HepG2 (cell line): ENCODE measurements around the gene GPR152. TPM values are rescaled to one million over a fixed set of nuclear protein-coding genes. Genes with fewer than 3 reads are reported as not detected.

Experiments
- AKAP8 ChIP-seq: sonication (generic); formaldehyde crosslinking; IDR thresholded peaks from 2 replicates; pipeline ENCODE4 v1.5.1; 2020; ENCODE audit warnings: mild to moderate bottlenecking, missing genetic modification reagents
- SCMH1 ChIP-seq: sonication (generic); formaldehyde crosslinking; IDR thresholded peaks from 2 replicates; pipeline ENCODE4 v1.9.0; 2021; ENCODE audit warnings: missing genetic modification reagents, mild to moderate bottlenecking, borderline replicate concordance
- SRY ChIP-seq: sonication (generic); formaldehyde crosslinking; IDR thresholded peaks from 2 replicates; pipeline ENCODE4 v1.8.0; 2022; ENCODE audit warnings: mild to moderate bottlenecking, missing genetic modification reagents
- SUZ12 ChIP-seq: fragments of 150-350 bp; IDR thresholded peaks from 2 replicates; pipeline ENCODE4 v1.6.1; 2014; ENCODE audit warnings: low read depth, low read length
- TP53 ChIP-seq: sonication (generic); formaldehyde crosslinking; conservative IDR thresholded peaks from 2 replicates; pipeline ENCODE4 v1.4.0; 2020; ENCODE audit warnings: missing genetic modification reagents
- ZNF260 ChIP-seq: sonication (generic); formaldehyde crosslinking; IDR thresholded peaks from 2 replicates; pipeline ENCODE4 v1.4.0; 2020; ENCODE audit warnings: missing genetic modification reagents, low read depth, mild to moderate bottlenecking, borderline replicate concordance
- ZNF331 ChIP-seq: sonication (generic); formaldehyde crosslinking; IDR thresholded peaks from 2 replicates; pipeline ENCODE4 v1.4.0; 2020; ENCODE audit warnings: missing genetic modification reagents
- ZNF547 ChIP-seq: sonication (generic); formaldehyde crosslinking; IDR thresholded peaks from 2 replicates; pipeline ENCODE4 v1.5.1; 2020; ENCODE audit warnings: mild to moderate bottlenecking, missing genetic modification reagents
- ZNF558 ChIP-seq: sonication (generic); formaldehyde crosslinking; IDR thresholded peaks from 2 replicates; pipeline ENCODE4 v1.9.0; 2022; ENCODE audit warnings: mild to moderate bottlenecking, missing genetic modification reagents, borderline replicate concordance
- ZNF747 ChIP-seq: sonication (generic); formaldehyde crosslinking; IDR thresholded peaks from 2 replicates; pipeline ENCODE4 v1.8.1; 2023; ENCODE audit warnings: missing genetic modification reagents, mild to moderate bottlenecking, borderline replicate concordance
- polyA plus RNA-seq, 8 experiments: library from polyadenylated mRNA; depleted of rRNA in 3 of 8; stranded (reverse) in 7 of 8; unstranded in 1 of 8; fragments of >200 nt; fragmentation: Illumina TruSeq in 4 of 8; extraction: Trizol in 4 of 8; gene quantifications; 2 replicates each; pipeline versions ENCODE4 v1.2.1 to v1.2.3, GENCODE V29; 2011 to 2016; ENCODE audit warnings: low read depth in 4 of 8, missing spikeins in 1 of 8, mixed read lengths in 1 of 8; ENCODE audit not compliant: insufficient read depth in 1 of 8
- total RNA-seq, 5 experiments: library from RNA; depleted of rRNA; stranded (reverse); fragments of >200 nt; fragmentation: Illumina TruSeq; extraction: Trizol; gene quantifications; 2 replicates each; pipeline ENCODE4 v1.2.3, GENCODE V29; 2016; ENCODE audit warnings: low read depth in 1 of 5
- TF ChIP-seq, protein P1 (sequence below): sonication (generic); formaldehyde crosslinking; IDR thresholded peaks from 2 replicates; pipeline ENCODE4 v1.4.0; 2020; ENCODE audit warnings: low read depth, missing genetic modification reagents
- TF ChIP-seq, protein P2 (sequence below): IDR thresholded peaks from 2 replicates; pipeline ENCODE4 v1.6.1; 2016
- TF ChIP-seq, protein P3 (sequence below): sonication (generic); formaldehyde crosslinking; IDR thresholded peaks from 2 replicates; pipeline ENCODE4 v1.4.0; 2020; ENCODE audit warnings: missing genetic modification reagents, mild to moderate bottlenecking, borderline replicate concordance
- TF ChIP-seq, protein P4 (sequence below): sonication (generic); formaldehyde crosslinking; IDR thresholded peaks from 2 replicates; pipeline ENCODE4 v1.4.0; 2020; ENCODE audit warnings: missing genetic modification reagents
- TF ChIP-seq, protein P5 (sequence below): IDR thresholded peaks from 2 replicates; pipeline ENCODE4 v1.6.1; 2016; ENCODE audit warnings: mild to moderate bottlenecking, missing biosample characterization, missing genetic modification reagents

Gene GPR152
- total and polyA plus RNA-seq, 2 of the 13 experiments (the other 11 are each of a cell fraction or from before 2014, with no cell fraction given) = not detected

DNA sequence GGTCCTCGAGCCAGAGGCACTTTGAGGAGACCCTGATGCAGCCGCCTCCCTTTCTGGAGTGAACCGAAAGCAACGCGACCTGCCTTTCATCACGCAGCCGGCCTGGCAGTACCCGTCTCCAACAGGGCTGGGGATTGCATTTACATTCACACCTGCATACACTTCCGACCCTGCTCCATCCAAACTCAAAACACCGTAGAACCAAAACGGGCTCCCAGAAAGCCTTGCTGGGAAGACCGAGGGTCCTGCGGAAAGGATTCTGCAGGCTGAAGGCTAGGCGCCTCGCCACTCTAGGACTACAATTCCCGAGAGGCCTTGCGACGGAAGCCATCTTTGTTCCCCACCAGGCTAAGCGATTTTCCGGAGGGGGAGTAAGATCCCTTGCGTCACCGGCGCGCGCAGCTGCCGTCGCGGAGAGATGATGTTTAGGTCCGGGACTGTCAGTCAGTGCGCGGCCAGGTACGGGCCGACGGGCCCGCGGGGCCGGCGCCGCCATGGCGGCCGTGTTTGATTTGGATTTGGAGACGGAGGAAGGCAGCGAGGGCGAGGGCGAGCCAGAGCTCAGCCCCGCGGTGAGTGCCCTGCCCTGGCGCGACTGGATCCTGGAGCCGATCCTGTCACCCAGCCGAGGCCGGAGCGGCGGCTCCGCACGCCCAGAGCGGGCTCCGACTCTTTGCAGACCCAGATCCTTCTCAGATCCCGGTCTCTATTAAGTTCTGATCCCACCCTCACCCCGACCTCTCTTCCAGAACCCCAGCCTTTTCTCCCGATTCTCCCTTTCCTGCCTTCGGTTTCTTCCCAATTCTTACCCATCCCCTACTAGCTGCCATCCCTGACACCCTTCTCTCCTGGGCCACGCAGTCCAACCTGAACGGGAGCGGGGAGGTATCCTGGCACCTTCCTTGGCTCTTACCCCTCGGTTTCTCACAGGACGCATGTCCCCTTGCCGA is 24.2 kb downstream of the GPR152 start, which contains the start of gene RPS6KB2 (continued):
- TF ChIP-seq, protein P1, sequence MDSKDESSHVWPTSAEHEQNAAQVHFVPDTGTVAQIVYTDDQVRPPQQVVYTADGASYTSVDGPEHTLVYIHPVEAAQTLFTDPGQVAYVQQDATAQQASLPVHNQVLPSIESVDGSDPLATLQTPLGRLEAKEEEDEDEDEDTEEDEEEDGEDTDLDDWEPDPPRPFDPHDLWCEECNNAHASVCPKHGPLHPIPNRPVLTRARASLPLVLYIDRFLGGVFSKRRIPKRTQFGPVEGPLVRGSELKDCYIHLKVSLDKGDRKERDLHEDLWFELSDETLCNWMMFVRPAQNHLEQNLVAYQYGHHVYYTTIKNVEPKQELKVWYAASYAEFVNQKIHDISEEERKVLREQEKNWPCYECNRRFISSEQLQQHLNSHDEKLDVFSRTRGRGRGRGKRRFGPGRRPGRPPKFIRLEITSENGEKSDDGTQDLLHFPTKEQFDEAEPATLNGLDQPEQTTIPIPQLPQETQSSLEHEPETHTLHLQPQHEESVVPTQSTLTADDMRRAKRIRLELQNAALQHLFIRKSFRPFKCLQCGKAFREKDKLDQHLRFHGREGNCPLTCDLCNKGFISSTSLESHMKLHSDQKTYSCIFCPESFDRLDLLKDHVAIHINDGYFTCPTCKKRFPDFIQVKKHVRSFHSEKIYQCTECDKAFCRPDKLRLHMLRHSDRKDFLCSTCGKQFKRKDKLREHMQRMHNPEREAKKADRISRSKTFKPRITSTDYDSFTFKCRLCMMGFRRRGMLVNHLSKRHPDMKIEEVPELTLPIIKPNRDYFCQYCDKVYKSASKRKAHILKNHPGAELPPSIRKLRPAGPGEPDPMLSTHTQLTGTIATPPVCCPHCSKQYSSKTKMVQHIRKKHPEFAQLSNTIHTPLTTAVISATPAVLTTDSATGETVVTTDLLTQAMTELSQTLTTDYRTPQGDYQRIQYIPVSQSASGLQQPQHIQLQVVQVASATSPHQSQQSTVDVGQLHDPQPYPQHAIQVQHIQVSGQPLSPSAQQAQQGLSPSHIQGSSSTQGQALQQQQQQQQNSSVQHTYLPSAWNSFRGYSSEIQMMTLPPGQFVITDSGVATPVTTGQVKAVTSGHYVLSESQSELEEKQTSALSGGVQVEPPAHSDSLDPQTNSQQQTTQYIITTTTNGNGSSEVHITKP (CRISPR knock-in tag) = peak; percentile 72; the same call in 1 of the 2 replicates
- TF ChIP-seq, protein P2, sequence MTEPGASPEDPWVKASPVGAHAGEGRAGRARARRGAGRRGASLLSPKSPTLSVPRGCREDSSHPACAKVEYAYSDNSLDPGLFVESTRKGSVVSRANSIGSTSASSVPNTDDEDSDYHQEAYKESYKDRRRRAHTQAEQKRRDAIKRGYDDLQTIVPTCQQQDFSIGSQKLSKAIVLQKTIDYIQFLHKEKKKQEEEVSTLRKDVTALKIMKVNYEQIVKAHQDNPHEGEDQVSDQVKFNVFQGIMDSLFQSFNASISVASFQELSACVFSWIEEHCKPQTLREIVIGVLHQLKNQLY (CRISPR knock-in tag) = peak; percentile 58; the same call in 1 of the 2 replicates
- TF ChIP-seq SRY (CRISPR knock-in tag) (0 out of 2 replicates have a peak, but pooled peaks have one; percentile 64), ZNF747 (CRISPR knock-in tag) (peak; percentile 43; the same call in 1 of the 2 replicates), ZNF260 (CRISPR knock-in tag) (no peak), ZNF558 (CRISPR knock-in tag) (peak; percentile 92; the same call in 1 of the 2 replicates), ZNF547 (CRISPR knock-in tag) (0 out of 2 replicates have a peak, but pooled peaks have one; percentile 40), TP53 (CRISPR knock-in tag) (peak; percentile 72), AKAP8 (CRISPR knock-in tag) (0 out of 2 replicates have a peak, but pooled peaks have one; percentile 36), SCMH1 (CRISPR knock-in tag) (no peak), ZNF331 (CRISPR knock-in tag) (peak; percentile 63), SUZ12 (peak; percentile 76)
- TF ChIP-seq, protein P3, sequence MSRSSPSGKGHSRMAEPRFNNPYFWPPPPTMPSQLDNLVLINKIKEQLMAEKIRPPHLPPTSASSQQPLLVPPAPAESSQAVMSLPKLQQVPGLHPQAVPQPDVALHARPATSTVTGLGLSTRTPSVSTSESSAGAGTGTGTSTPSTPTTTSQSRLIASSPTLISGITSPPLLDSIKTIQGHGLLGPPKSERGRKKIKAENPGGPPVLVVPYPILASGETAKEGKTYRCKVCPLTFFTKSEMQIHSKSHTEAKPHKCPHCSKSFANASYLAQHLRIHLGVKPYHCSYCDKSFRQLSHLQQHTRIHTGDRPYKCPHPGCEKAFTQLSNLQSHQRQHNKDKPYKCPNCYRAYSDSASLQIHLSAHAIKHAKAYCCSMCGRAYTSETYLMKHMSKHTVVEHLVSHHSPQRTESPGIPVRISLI (CRISPR knock-in tag) = no peak
- TF ChIP-seq, protein P4, sequence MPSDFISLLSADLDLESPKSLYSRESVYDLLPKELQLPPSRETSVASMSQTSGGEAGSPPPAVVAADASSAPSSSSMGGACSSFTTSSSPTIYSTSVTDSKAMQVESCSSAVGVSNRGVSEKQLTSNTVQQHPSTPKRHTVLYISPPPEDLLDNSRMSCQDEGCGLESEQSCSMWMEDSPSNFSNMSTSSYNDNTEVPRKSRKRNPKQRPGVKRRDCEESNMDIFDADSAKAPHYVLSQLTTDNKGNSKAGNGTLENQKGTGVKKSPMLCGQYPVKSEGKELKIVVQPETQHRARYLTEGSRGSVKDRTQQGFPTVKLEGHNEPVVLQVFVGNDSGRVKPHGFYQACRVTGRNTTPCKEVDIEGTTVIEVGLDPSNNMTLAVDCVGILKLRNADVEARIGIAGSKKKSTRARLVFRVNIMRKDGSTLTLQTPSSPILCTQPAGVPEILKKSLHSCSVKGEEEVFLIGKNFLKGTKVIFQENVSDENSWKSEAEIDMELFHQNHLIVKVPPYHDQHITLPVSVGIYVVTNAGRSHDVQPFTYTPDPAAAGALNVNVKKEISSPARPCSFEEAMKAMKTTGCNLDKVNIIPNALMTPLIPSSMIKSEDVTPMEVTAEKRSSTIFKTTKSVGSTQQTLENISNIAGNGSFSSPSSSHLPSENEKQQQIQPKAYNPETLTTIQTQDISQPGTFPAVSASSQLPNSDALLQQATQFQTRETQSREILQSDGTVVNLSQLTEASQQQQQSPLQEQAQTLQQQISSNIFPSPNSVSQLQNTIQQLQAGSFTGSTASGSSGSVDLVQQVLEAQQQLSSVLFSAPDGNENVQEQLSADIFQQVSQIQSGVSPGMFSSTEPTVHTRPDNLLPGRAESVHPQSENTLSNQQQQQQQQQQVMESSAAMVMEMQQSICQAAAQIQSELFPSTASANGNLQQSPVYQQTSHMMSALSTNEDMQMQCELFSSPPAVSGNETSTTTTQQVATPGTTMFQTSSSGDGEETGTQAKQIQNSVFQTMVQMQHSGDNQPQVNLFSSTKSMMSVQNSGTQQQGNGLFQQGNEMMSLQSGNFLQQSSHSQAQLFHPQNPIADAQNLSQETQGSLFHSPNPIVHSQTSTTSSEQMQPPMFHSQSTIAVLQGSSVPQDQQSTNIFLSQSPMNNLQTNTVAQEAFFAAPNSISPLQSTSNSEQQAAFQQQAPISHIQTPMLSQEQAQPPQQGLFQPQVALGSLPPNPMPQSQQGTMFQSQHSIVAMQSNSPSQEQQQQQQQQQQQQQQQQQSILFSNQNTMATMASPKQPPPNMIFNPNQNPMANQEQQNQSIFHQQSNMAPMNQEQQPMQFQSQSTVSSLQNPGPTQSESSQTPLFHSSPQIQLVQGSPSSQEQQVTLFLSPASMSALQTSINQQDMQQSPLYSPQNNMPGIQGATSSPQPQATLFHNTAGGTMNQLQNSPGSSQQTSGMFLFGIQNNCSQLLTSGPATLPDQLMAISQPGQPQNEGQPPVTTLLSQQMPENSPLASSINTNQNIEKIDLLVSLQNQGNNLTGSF (CRISPR knock-in tag) = no peak; the same call in 1 of the 2 replicates
- TF ChIP-seq, protein P5, sequence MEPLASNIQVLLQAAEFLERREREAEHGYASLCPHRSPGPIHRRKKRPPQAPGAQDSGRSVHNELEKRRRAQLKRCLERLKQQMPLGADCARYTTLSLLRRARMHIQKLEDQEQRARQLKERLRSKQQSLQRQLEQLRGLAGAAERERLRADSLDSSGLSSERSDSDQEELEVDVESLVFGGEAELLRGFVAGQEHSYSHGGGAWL (CRISPR knock-in tag) = peak; percentile 37; the same call in 1 of the 2 replicates
